BE2C (cell line): ENCODE measurements around the gene HRAS.

Source experiments
- DNase-seq: peaks from one replicate; pipeline ENCODE4 v3.0.0-alpha.2; 2020
- H3K27me3 ChIP-seq: fragments of 250-450 bp; sonication (Bioruptor Pico); 2 replicates; pipeline ENCODE4 v1.5.1; 2020; ENCODE audit warnings: mild to moderate bottlenecking
- H3K36me3 ChIP-seq: fragments of 250-450 bp; sonication (Bioruptor Pico); 2 replicates; pipeline ENCODE4 v1.5.1; 2020; ENCODE audit warnings: mild to moderate bottlenecking
- H3K4me1 ChIP-seq: fragments of 250-450 bp; sonication (Bioruptor Pico); 2 replicates; pipeline ENCODE4 v1.5.1; 2020
- H3K4me3 ChIP-seq: 2 replicates; pipeline ENCODE4 v1.5.1; 2011; ENCODE audit warnings: low read depth, low read length
- H3K9me3 ChIP-seq: fragments of 250-450 bp; sonication (Bioruptor Pico); 2 replicates; pipeline ENCODE4 v1.5.1; 2020
- CTCF ChIP-seq: IDR thresholded peaks from 2 replicates; pipeline ENCODE4 v1.5.1; 2012; ENCODE audit warnings: mild to moderate bottlenecking, low read depth, low read length

The HRAS gene

GRCh38 chr11:567629-568292, 32.4 kb upstream of the HRAS start:
- Histone ChIP-seq H3K36me3 (no peaks in the 10 kb centered on the region), H3K27me3 (no peaks in the 10 kb centered on the region), H3K9me3 (no peaks in the 10 kb centered on the region), H3K4me1 (no peaks in the 10 kb centered on the region), H3K4me3 (peak overlapping the region; percentile 51)
- no peak for DNase-seq
- no peak for TF ChIP-seq CTCF

DNA sequence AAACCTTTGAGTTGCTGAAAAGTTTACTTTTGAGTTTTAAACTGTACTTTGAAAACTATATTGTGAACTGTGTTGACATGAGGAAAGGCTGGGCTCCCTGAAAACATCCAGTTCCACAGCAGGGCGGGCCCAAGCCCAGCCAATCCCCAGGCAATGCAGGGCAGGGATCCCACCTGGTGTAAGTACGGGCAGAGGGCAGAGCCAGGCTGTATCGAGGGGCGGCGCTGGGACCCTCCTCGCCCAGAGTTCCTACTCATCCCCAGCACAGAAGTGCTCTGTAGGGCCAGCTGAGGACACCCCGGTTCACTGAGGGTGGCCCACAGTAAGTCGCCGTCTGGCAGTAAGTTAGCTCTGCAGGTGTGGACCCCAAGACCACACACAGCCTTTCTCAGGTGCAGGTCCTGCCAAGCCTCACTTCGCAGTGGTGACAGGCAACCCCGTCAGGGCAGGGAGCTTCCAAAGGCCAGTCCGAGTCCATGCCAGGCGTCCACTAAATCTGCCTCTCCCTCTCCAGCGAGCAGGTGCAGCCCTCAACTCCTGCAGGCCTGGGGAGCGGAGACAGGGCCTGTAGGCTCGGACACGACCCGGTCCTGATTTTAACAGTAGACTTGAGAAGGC, 31.7 kb upstream of the HRAS start:
- Histone ChIP-seq H3K4me3 (peak overlapping the region; percentile 51), H3K9me3 (no peaks in the 10 kb centered on the region), H3K36me3 (no peaks in the 10 kb centered on the region), H3K27me3 (no peaks in the 10 kb centered on the region), H3K4me1 (no peaks in the 10 kb centered on the region)
- TF ChIP-seq CTCF = no peak
- no peak for DNase-seq

GRCh38 chr11:565921-566509, 30.6 kb upstream of the HRAS start:
- DNase-seq = no peak
- H3K4me3 ChIP-seq = no peak overlapping the region
- no peak for TF ChIP-seq CTCF
- no peaks in the 10 kb centered on the region for H3K36me3 ChIP-seq
- no peaks in the 10 kb centered on the region for H3K4me1 ChIP-seq
- H3K9me3 ChIP-seq = no peaks in the 10 kb centered on the region
- H3K27me3 ChIP-seq = no peaks in the 10 kb centered on the region

GRCh38 chr11:563812-564578, 28.6 kb upstream of the HRAS start:
- no peaks in the 10 kb centered on the region for H3K4me1 ChIP-seq
- DNase-seq = no peak
- H3K9me3 ChIP-seq = no peaks in the 10 kb centered on the region
- no peaks in the 10 kb centered on the region for H3K36me3 ChIP-seq
- no peaks in the 10 kb centered on the region for H3K27me3 ChIP-seq
- no peak overlapping the region for H3K4me3 ChIP-seq
- no peak for TF ChIP-seq CTCF

DNA sequence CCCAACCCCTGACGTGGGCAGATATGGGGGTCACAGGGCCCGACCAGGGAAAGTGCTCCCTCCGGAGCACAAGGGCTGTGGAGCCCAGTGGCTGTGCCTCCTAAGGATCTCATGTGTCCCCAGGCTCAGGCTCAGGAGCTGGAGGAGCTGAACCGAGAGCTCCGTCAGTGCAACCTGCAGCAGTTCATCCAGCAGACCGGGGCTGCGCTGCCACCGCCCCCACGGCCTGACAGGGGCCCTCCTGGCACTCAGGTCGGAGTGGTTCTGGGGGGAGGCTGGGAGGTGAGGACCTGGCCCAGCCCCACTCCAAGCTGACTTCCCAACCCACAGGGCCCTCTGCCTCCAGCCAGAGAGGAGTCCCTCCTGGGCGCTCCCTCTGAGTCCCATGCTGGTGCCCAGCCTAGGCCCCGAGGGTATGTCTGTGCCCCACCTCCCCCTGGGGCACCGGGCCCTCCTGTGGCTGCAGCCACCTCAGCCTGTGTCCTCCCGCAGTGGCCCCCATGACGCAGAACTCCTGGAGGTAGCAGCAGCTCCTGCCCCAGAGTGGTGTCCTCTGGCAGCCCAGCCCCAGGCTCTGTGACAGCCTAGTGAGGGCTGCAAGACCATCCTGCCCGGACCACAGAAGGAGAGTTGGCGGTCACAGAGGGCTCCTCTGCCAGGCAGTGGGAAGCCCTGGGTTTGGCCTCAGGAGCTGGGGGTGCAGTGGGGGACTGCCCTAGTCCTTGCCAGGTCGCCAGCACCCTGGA, 27.9 kb upstream of the HRAS start:
- no peaks in the 10 kb centered on the region for H3K9me3 ChIP-seq
- H3K27me3 ChIP-seq = no peaks in the 10 kb centered on the region
- no peak overlapping the region for H3K4me3 ChIP-seq
- no peak for TF ChIP-seq CTCF
- DNase-seq = no peak
- no peaks in the 10 kb centered on the region for H3K36me3 ChIP-seq
- no peaks in the 10 kb centered on the region for H3K4me1 ChIP-seq
